ENCODE data around the gene ENPP6.

- TF ChIP-seq EZH2 (IDR thresholded peaks at IDR 0.05) (no peak), POLR2AphosphoS5 (IDR thresholded peaks at IDR 0.05; ENCODE audit: borderline replicate concordance, low read depth, low read length) (no peak)
Observed at GRCh38 chr4:184059099-184059498, 158.6 kb downstream of the ENPP6 start.

Data from SK-N-MC (cell line).